Measurements from ENCODE around the gene GDPD5.

GDPD5 gene

GRCh38 chr11:75430714-75431532 is 94.8 kb downstream of the GDPD5 start:
- H3K27me3 ChIP-seq (ENCODE audit: insufficient read depth, low read length) = no peaks in the 10 kb centered on the region
- no peak overlapping the region for H2AFZ ChIP-seq (ENCODE audit: low read length, unreplicated experiment)
- peak overlapping the region; percentile 75 for H3K4me3 ChIP-seq (ENCODE audit: low read depth, low read length)
- peaks cover 14% of the 10 kb centered on the region for H3K4me1 ChIP-seq (ENCODE audit: control insufficient read depth, insufficient read depth, low read length, unreplicated experiment)
- peaks cover 32% of the 10 kb centered on the region for H3K79me2 ChIP-seq (ENCODE audit: control insufficient read depth, insufficient read depth, low read length, unreplicated experiment)
- peaks cover 4% of the 10 kb centered on the region; the same call in 1 of the 2 replicates for H3K36me3 ChIP-seq (ENCODE audit: insufficient read depth, low read length)
- H3K27ac ChIP-seq (ENCODE audit: low read depth, low read length) = peak overlapping the region; percentile 43

- H3K4me3 ChIP-seq (ENCODE audit: low read depth, low read length) = peak overlapping the region; percentile 75
- peaks cover 6% of the 10 kb centered on the region; the same call in 1 of the 2 replicates for H3K36me3 ChIP-seq (ENCODE audit: insufficient read depth, low read length)
- no peaks in the 10 kb centered on the region for H3K27me3 ChIP-seq (ENCODE audit: insufficient read depth, low read length)
- H3K27ac ChIP-seq (ENCODE audit: low read depth, low read length) = peak overlapping the region; percentile 43
- H2AFZ ChIP-seq (ENCODE audit: low read length, unreplicated experiment) = peak overlapping the region; percentile 62
- H3K79me2 ChIP-seq (ENCODE audit: control insufficient read depth, insufficient read depth, low read length, unreplicated experiment) = peaks cover 32% of the 10 kb centered on the region
- peaks cover 14% of the 10 kb centered on the region for H3K4me1 ChIP-seq (ENCODE audit: control insufficient read depth, insufficient read depth, low read length, unreplicated experiment)
These were observed 95.6 kb downstream of the GDPD5 start for GRCh38 chr11:75429902-75430713.

GRCh38 chr11:75429641-75429901 is 96.2 kb downstream of the GDPD5 start:
- Histone ChIP-seq H3K36me3 (ENCODE audit: insufficient read depth, low read length) (peaks cover 7% of the 10 kb centered on the region; the same call in 1 of the 2 replicates), H3K79me2 (ENCODE audit: control insufficient read depth, insufficient read depth, low read length, unreplicated experiment) (peaks cover 32% of the 10 kb centered on the region), H3K27ac (ENCODE audit: low read depth, low read length) (peak overlapping the region; percentile 43), H3K27me3 (ENCODE audit: insufficient read depth, low read length) (no peaks in the 10 kb centered on the region), H2AFZ (ENCODE audit: low read length, unreplicated experiment) (peak overlapping the region; percentile 9), H3K4me3 (ENCODE audit: low read depth, low read length) (peak overlapping the region; percentile 75), H3K4me1 (ENCODE audit: control insufficient read depth, insufficient read depth, low read length, unreplicated experiment) (peaks cover 14% of the 10 kb centered on the region)

GRCh38 chr11:75428989-75429640 is 96.6 kb downstream of the GDPD5 start:
- Histone ChIP-seq H2AFZ (ENCODE audit: low read length, unreplicated experiment) (peak overlapping the region; percentile 9), H3K36me3 (ENCODE audit: insufficient read depth, low read length) (peaks cover 7% of the 10 kb centered on the region; the same call in 1 of the 2 replicates), H3K4me1 (ENCODE audit: control insufficient read depth, insufficient read depth, low read length, unreplicated experiment) (peaks cover 14% of the 10 kb centered on the region), H3K79me2 (ENCODE audit: control insufficient read depth, insufficient read depth, low read length, unreplicated experiment) (peaks cover 32% of the 10 kb centered on the region), H3K27ac (ENCODE audit: low read depth, low read length) (peak overlapping the region; percentile 43), H3K27me3 (ENCODE audit: insufficient read depth, low read length) (no peaks in the 10 kb centered on the region), H3K4me3 (ENCODE audit: low read depth, low read length) (peak overlapping the region; percentile 75)

- H3K27ac ChIP-seq (ENCODE audit: low read depth, low read length) = no peak overlapping the region
- H3K27me3 ChIP-seq (ENCODE audit: insufficient read depth, low read length) = no peaks in the 10 kb centered on the region
- H3K36me3 ChIP-seq (ENCODE audit: insufficient read depth, low read length) = peaks cover 10% of the 10 kb centered on the region; the same call in 1 of the 2 replicates
- peaks cover 14% of the 10 kb centered on the region for H3K4me1 ChIP-seq (ENCODE audit: control insufficient read depth, insufficient read depth, low read length, unreplicated experiment)
- no peak overlapping the region for H2AFZ ChIP-seq (ENCODE audit: low read length, unreplicated experiment)
- H3K4me3 ChIP-seq (ENCODE audit: low read depth, low read length) = peak overlapping the region; percentile 75
- peaks cover 32% of the 10 kb centered on the region for H3K79me2 ChIP-seq (ENCODE audit: control insufficient read depth, insufficient read depth, low read length, unreplicated experiment)
These were observed 97.4 kb downstream of the GDPD5 start for GRCh38 chr11:75428281-75428724.

- Histone ChIP-seq H3K4me1 (ENCODE audit: control insufficient read depth, insufficient read depth, low read length, unreplicated experiment) (peaks cover 14% of the 10 kb centered on the region), H3K27ac (ENCODE audit: low read depth, low read length) (no peak overlapping the region), H3K79me2 (ENCODE audit: control insufficient read depth, insufficient read depth, low read length, unreplicated experiment) (peaks cover 32% of the 10 kb centered on the region), H3K36me3 (ENCODE audit: insufficient read depth, low read length) (peaks cover 15% of the 10 kb centered on the region; the same call in 1 of the 2 replicates), H2AFZ (ENCODE audit: low read length, unreplicated experiment) (no peak overlapping the region), H3K4me3 (ENCODE audit: low read depth, low read length) (no peak overlapping the region), H3K27me3 (ENCODE audit: insufficient read depth, low read length) (no peaks in the 10 kb centered on the region)
These were observed 98.6 kb downstream of the GDPD5 start for GRCh38 chr11:75427181-75427580.

- H3K36me3 ChIP-seq (ENCODE audit: insufficient read depth, low read length) = peaks cover 15% of the 10 kb centered on the region; the same call in 1 of the 2 replicates
- peaks cover 32% of the 10 kb centered on the region for H3K79me2 ChIP-seq (ENCODE audit: control insufficient read depth, insufficient read depth, low read length, unreplicated experiment)
- peaks cover 14% of the 10 kb centered on the region for H3K4me1 ChIP-seq (ENCODE audit: control insufficient read depth, insufficient read depth, low read length, unreplicated experiment)
- no peak overlapping the region for H3K4me3 ChIP-seq (ENCODE audit: low read depth, low read length)
- H2AFZ ChIP-seq (ENCODE audit: low read length, unreplicated experiment) = no peak overlapping the region
- H3K27ac ChIP-seq (ENCODE audit: low read depth, low read length) = no peak overlapping the region
- H3K27me3 ChIP-seq (ENCODE audit: insufficient read depth, low read length) = no peaks in the 10 kb centered on the region
These were observed 99.0 kb downstream of the GDPD5 start for GRCh38 chr11:75426720-75427086.

- Histone ChIP-seq H3K79me2 (ENCODE audit: control insufficient read depth, insufficient read depth, low read length, unreplicated experiment) (peaks cover 29% of the 10 kb centered on the region), H3K27me3 (ENCODE audit: insufficient read depth, low read length) (no peaks in the 10 kb centered on the region), H3K36me3 (ENCODE audit: insufficient read depth, low read length) (peaks cover 15% of the 10 kb centered on the region; the same call in 1 of the 2 replicates), H3K27ac (ENCODE audit: low read depth, low read length) (no peak overlapping the region), H3K4me3 (ENCODE audit: low read depth, low read length) (no peak overlapping the region), H3K4me1 (ENCODE audit: control insufficient read depth, insufficient read depth, low read length, unreplicated experiment) (peaks cover 10% of the 10 kb centered on the region), H2AFZ (ENCODE audit: low read length, unreplicated experiment) (no peak overlapping the region)
These were observed 100.3 kb downstream of the GDPD5 start for GRCh38 chr11:75425422-75425821.

- no peak overlapping the region for H3K4me3 ChIP-seq (ENCODE audit: low read depth, low read length)
- no peaks in the 10 kb centered on the region for H3K27me3 ChIP-seq (ENCODE audit: insufficient read depth, low read length)
- peaks cover 15% of the 10 kb centered on the region; the same call in 1 of the 2 replicates for H3K36me3 ChIP-seq (ENCODE audit: insufficient read depth, low read length)
- H2AFZ ChIP-seq (ENCODE audit: low read length, unreplicated experiment) = no peak overlapping the region
- peaks cover 10% of the 10 kb centered on the region for H3K4me1 ChIP-seq (ENCODE audit: control insufficient read depth, insufficient read depth, low read length, unreplicated experiment)
- H3K79me2 ChIP-seq (ENCODE audit: control insufficient read depth, insufficient read depth, low read length, unreplicated experiment) = peaks cover 28% of the 10 kb centered on the region
- no peak overlapping the region for H3K27ac ChIP-seq (ENCODE audit: low read depth, low read length)
These were observed 101.3 kb downstream of the GDPD5 start for GRCh38 chr11:75424396-75424795.

- Histone ChIP-seq H3K4me1 (ENCODE audit: control insufficient read depth, insufficient read depth, low read length, unreplicated experiment) (peaks cover 15% of the 10 kb centered on the region), H3K27me3 (ENCODE audit: insufficient read depth, low read length) (no peaks in the 10 kb centered on the region), H3K79me2 (ENCODE audit: control insufficient read depth, insufficient read depth, low read length, unreplicated experiment) (peaks cover 21% of the 10 kb centered on the region), H3K27ac (ENCODE audit: low read depth, low read length) (no peak overlapping the region), H3K4me3 (ENCODE audit: low read depth, low read length) (no peak overlapping the region), H2AFZ (ENCODE audit: low read length, unreplicated experiment) (no peak overlapping the region), H3K36me3 (ENCODE audit: insufficient read depth, low read length) (peaks cover 15% of the 10 kb centered on the region; the same call in 1 of the 2 replicates)
These were observed 102.0 kb downstream of the GDPD5 start for GRCh38 chr11:75423721-75424120.

All from ACC112 (cell line).